GM23338 (cell line): ENCODE results near the gene SLC27A3. TPM values are rescaled to one million over a fixed set of nuclear protein-coding genes. Genes with fewer than 3 reads are reported as not detected.
"Not testable (repeated sequence)": the region's sequence is repeated elsewhere in the genome, so short reads cannot be mapped to it uniquely, and the experiment has no call there.

ENCODE experiments used
- ATAC-seq: fragments of 200-7000 bp; cut with Tn5 transposase; 3 replicates; pipeline ENCODE4 v1.9.1; 2020
- DNase-seq: peaks from one replicate; pipeline ENCODE4 v3.0.0-alpha.2; 2015; ENCODE audit warnings: low spot score
- H2AFZ ChIP-seq: fragments of 200-600 bp; sonication (generic); 2 replicates; pipeline ENCODE4 v1.8.0; 2016; ENCODE audit warnings: antibody characterized with exemption, mild to moderate bottlenecking, moderate library complexity
- H3F3A ChIP-seq: fragments of 200-600 bp; sonication (generic); replicated peaks from 2 replicates; pipeline ENCODE4 v1.8.0; 2017; ENCODE audit warnings: antibody characterized with exemption, mixed run types, low read depth
- H3K27ac ChIP-seq: fragments of 200-600 bp; sonication (generic); 2 replicates; pipeline ENCODE4 v1.6.1; 2016; ENCODE audit warnings: low read depth
- H3K27me3 ChIP-seq: fragments of 200-600 bp; sonication (generic); 2 replicates; pipeline ENCODE4 v1.8.0; 2016; ENCODE audit warnings: mild to moderate bottlenecking, mixed run types, moderate library complexity; ENCODE audit not compliant: insufficient read depth
- H3K36me3 ChIP-seq: fragments of 200-600 bp; sonication (generic); 2 replicates; pipeline ENCODE4 v1.8.0; 2016; ENCODE audit warnings: mild to moderate bottlenecking; ENCODE audit not compliant: insufficient read depth
- H3K4me1 ChIP-seq: fragments of 200-600 bp; sonication (generic); 2 replicates; pipeline ENCODE4 v1.8.0; 2016; ENCODE audit warnings: mild to moderate bottlenecking, moderate library complexity; ENCODE audit not compliant: insufficient read depth
- H3K4me2 ChIP-seq: fragments of 200-600 bp; sonication (generic); 2 replicates; pipeline ENCODE4 v1.7.1; 2017; ENCODE audit warnings: mixed run types
- H3K4me3 ChIP-seq: fragments of 200-600 bp; sonication (generic); 2 replicates; pipeline ENCODE4 v1.6.1; 2016; ENCODE audit warnings: mixed run types
- H3K79me2 ChIP-seq: fragments of 200-600 bp; sonication (generic); replicated peaks from 2 replicates; pipeline ENCODE4 v1.8.0; 2017; ENCODE audit warnings: mild to moderate bottlenecking; ENCODE audit not compliant: insufficient read depth
- H3K9me2 ChIP-seq: fragments of 200-600 bp; sonication (generic); 2 replicates; pipeline ENCODE4 v1.8.0; 2017; ENCODE audit not compliant: insufficient read depth
- H4K20me1 ChIP-seq: fragments of 200-600 bp; sonication (generic); replicated peaks from 2 replicates; pipeline ENCODE4 v1.8.0; 2017; ENCODE audit warnings: mild to moderate bottlenecking; ENCODE audit not compliant: insufficient read depth
- H3K27ac Mint-ChIP-seq: 2 replicates; pipeline ENCODE4 v1.8.0; 2020; ENCODE audit warnings: inconsistent platforms, mild to moderate bottlenecking, moderate library complexity, mixed read lengths
- H3K27me3 Mint-ChIP-seq: 3 replicates; pipeline ENCODE4 v1.8.0; 2022; ENCODE audit warnings: low read depth, mild to moderate bottlenecking, moderate library complexity, mixed read lengths, inconsistent platforms; ENCODE audit not compliant: insufficient read depth, poor library complexity
- H3K36me3 Mint-ChIP-seq: 3 replicates; pipeline ENCODE4 v1.8.0; 2021; ENCODE audit warnings: low read depth, mild to moderate bottlenecking, inconsistent platforms, moderate library complexity, mixed read lengths
- H3K4me1 Mint-ChIP-seq: 3 replicates; pipeline ENCODE4 v1.8.0; 2020; ENCODE audit warnings: mild to moderate bottlenecking, inconsistent platforms, mixed read lengths
- H3K4me3 Mint-ChIP-seq: 3 replicates; pipeline ENCODE4 v1.8.0; 2021; ENCODE audit warnings: moderate library complexity, mild to moderate bottlenecking, inconsistent platforms, mixed read lengths
- H3K9me3 Mint-ChIP-seq: 3 replicates; pipeline ENCODE4 v1.8.0; 2020; ENCODE audit warnings: moderate library complexity, mild to moderate bottlenecking, inconsistent platforms, mixed read lengths
- CREB1 ChIP-seq: fragments of 250-450 bp; sonication (Bioruptor Pico); IDR thresholded peaks from 2 replicates; pipeline ENCODE4 v1.5.0; 2020; ENCODE audit warnings: low read depth, mild to moderate bottlenecking, moderate library complexity
- EZH2phosphoT487 ChIP-seq: fragments of 200-600 bp; sonication (generic); IDR thresholded peaks from one replicate; pipeline ENCODE4 v1.8.1; 2018; ENCODE audit warnings: antibody characterized with exemption; ENCODE audit not compliant: unreplicated experiment
- STAT1 ChIP-seq: IDR thresholded peaks from one replicate; pipeline ENCODE4 v1.6.1; 2016; ENCODE audit warnings: antibody characterized with exemption; ENCODE audit not compliant: unreplicated experiment
- ZNF114 ChIP-seq: fragments of 250-450 bp; sonication (Bioruptor Pico); IDR thresholded peaks from 2 replicates; pipeline ENCODE4 v1.5.0; 2020; ENCODE audit warnings: mild to moderate bottlenecking, moderate library complexity
- ZNF331 ChIP-seq: fragments of 250-450 bp; sonication (Bioruptor Pico); IDR thresholded peaks from 2 replicates; pipeline ENCODE4 v1.5.0; 2020; ENCODE audit warnings: low read depth, mild to moderate bottlenecking, moderate library complexity
- polyA plus RNA-seq: library from polyadenylated mRNA; unstranded; fragments of >200 nt; fragmentation: Nextera tagmentation; extraction: Ambion mirVana; gene quantifications from 2 replicates; pipeline ENCODE4 v1.2.1, GENCODE V29; 2016
- total RNA-seq: library from RNA; depleted of rRNA; stranded (reverse); fragments of >200 nt; shearing (Covaris generic); gene quantifications from 2 replicates; pipeline ENCODE4 v1.2.3, GENCODE V29; 2014
- TF ChIP-seq, protein P1 (sequence below): IDR thresholded peaks from 2 replicates; pipeline ENCODE4 v1.6.1; 2016; ENCODE audit warnings: antibody characterized with exemption
- TF ChIP-seq, protein P2 (sequence below): IDR thresholded peaks from one replicate; pipeline ENCODE4 v1.6.1; 2018; ENCODE audit warnings: antibody characterized with exemption; ENCODE audit not compliant: unreplicated experiment

The SLC27A3 gene
- total and polyA plus RNA-seq, 2 experiments from 2014 or later: 24.2 to 26.3 TPM

DNA sequence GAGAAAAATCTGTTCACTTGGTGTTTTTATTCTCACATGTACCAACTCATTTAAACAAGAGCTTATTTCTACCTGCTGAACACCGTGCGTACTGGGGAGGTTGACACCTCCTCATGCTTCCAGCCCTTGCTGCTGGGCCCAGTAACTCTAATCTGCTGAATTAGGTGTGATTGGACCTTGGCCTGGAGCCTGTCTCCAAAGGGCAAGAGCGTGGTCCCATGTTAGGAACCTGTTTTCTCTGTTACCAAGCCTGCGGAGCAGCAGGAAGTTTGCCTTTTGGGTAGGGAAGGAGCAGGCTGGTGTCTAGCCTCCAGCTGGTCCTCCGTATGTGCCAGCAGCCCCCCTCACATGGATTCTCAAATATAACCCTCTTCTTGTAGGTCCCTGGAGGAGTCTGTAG is 10.9 kb upstream of the SLC27A3 start:
- no peaks in the 10 kb centered on the region for H3K27me3 ChIP-seq
- H3K4me1 ChIP-seq: no peaks in the 10 kb centered on the region
- ATAC-seq (no peak), DNase-seq (no peak)
- Mint-ChIP-seq H3K9me3 (no peaks in the 10 kb centered on the region), H3K4me3 (no peak overlapping the region), H3K4me1 (peaks cover 2% of the 10 kb centered on the region; the same call in 1 of the 3 replicates), H3K27ac (no peak overlapping the region), H3K36me3 (peaks cover 95% of the 10 kb centered on the region), H3K27me3 (peaks cover 11% of the 10 kb centered on the region)
- H3K27ac ChIP-seq: no peak overlapping the region
- no peak overlapping the region for H3K4me2 ChIP-seq
- no peaks in the 10 kb centered on the region for H3F3A ChIP-seq
- H4K20me1 ChIP-seq: peaks cover 3% of the 10 kb centered on the region
- no peak overlapping the region for H3K4me3 ChIP-seq
- no peaks in the 10 kb centered on the region for H3K9me2 ChIP-seq
- H3K79me2 ChIP-seq: no peaks in the 10 kb centered on the region
- peaks cover 45% of the 10 kb centered on the region for H3K36me3 ChIP-seq
- TF ChIP-seq EZH2phosphoT487: no peak
- TF ChIP-seq STAT1: no peak
- TF ChIP-seq ZNF114 (CRISPR knock-in tag): no peak
- TF ChIP-seq, protein P1, sequence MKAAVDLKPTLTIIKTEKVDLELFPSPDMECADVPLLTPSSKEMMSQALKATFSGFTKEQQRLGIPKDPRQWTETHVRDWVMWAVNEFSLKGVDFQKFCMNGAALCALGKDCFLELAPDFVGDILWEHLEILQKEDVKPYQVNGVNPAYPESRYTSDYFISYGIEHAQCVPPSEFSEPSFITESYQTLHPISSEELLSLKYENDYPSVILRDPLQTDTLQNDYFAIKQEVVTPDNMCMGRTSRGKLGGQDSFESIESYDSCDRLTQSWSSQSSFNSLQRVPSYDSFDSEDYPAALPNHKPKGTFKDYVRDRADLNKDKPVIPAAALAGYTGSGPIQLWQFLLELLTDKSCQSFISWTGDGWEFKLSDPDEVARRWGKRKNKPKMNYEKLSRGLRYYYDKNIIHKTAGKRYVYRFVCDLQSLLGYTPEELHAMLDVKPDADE: no peak
- TF ChIP-seq, protein P2, sequence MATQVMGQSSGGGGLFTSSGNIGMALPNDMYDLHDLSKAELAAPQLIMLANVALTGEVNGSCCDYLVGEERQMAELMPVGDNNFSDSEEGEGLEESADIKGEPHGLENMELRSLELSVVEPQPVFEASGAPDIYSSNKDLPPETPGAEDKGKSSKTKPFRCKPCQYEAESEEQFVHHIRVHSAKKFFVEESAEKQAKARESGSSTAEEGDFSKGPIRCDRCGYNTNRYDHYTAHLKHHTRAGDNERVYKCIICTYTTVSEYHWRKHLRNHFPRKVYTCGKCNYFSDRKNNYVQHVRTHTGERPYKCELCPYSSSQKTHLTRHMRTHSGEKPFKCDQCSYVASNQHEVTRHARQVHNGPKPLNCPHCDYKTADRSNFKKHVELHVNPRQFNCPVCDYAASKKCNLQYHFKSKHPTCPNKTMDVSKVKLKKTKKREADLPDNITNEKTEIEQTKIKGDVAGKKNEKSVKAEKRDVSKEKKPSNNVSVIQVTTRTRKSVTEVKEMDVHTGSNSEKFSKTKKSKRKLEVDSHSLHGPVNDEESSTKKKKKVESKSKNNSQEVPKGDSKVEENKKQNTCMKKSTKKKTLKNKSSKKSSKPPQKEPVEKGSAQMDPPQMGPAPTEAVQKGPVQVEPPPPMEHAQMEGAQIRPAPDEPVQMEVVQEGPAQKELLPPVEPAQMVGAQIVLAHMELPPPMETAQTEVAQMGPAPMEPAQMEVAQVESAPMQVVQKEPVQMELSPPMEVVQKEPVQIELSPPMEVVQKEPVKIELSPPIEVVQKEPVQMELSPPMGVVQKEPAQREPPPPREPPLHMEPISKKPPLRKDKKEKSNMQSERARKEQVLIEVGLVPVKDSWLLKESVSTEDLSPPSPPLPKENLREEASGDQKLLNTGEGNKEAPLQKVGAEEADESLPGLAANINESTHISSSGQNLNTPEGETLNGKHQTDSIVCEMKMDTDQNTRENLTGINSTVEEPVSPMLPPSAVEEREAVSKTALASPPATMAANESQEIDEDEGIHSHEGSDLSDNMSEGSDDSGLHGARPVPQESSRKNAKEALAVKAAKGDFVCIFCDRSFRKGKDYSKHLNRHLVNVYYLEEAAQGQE: no peak
- TF ChIP-seq ZNF331: no peak
- TF ChIP-seq CREB1: no peak
- H2AFZ ChIP-seq: no peak overlapping the region

DNA sequence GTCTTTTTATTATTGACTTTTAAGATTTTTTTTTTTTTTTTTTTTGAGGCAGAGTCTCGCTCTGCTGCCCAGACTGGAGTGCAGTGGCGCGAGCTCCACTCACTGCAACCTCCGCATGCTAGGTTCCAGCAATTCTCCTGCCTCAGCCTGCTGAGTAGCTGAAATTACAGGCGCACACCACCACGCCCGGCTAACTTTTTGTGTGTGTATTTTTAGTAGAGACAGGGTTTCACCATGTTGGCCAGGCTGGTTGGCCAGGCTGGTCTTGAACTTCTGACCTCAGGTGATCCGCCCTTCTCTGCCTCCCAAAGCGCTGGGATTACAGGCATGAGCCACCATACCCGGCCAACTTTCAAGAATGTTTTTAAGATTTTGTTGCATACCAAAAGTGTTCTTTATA is 8.5 kb upstream of the SLC27A3 start:
- not testable (repeated sequence) for ATAC-seq, H3K27me3 ChIP-seq, H3K4me2 ChIP-seq, H3K9me2 ChIP-seq, H4K20me1 ChIP-seq, DNase-seq, H3F3A ChIP-seq, H3K27ac ChIP-seq, H3K4me1 ChIP-seq, H3K79me2 ChIP-seq, H3K9me3 Mint-ChIP-seq, H3K4me3 Mint-ChIP-seq, H3K4me3 ChIP-seq, H3K27ac Mint-ChIP-seq, H2AFZ ChIP-seq
- Mint-ChIP-seq H3K4me1 (peaks cover 21% of the 10 kb centered on the region), H3K36me3 (peaks cover 91% of the 10 kb centered on the region), H3K27me3 (peaks cover 11% of the 10 kb centered on the region)
- peaks cover 40% of the 10 kb centered on the region for H3K36me3 ChIP-seq
